ENCODE measurements around the gene DIRAS2.

GRCh38 chr9:90642570-90643539, at the start of gene DIRAS2:
- TF ChIP-seq, protein P1, sequence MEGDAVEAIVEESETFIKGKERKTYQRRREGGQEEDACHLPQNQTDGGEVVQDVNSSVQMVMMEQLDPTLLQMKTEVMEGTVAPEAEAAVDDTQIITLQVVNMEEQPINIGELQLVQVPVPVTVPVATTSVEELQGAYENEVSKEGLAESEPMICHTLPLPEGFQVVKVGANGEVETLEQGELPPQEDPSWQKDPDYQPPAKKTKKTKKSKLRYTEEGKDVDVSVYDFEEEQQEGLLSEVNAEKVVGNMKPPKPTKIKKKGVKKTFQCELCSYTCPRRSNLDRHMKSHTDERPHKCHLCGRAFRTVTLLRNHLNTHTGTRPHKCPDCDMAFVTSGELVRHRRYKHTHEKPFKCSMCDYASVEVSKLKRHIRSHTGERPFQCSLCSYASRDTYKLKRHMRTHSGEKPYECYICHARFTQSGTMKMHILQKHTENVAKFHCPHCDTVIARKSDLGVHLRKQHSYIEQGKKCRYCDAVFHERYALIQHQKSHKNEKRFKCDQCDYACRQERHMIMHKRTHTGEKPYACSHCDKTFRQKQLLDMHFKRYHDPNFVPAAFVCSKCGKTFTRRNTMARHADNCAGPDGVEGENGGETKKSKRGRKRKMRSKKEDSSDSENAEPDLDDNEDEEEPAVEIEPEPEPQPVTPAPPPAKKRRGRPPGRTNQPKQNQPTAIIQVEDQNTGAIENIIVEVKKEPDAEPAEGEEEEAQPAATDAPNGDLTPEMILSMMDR (IDR thresholded peaks at IDR 0.05) = peak in 2 of 3 donors; percentile 39
- no peak for TF ChIP-seq POLR2A (IDR thresholded peaks at IDR 0.05)
